Measurements from ENCODE around the gene GCH1.

GCH1 gene

GRCh38 chr14:54864526-54864925 lies 38.1 kb downstream of the GCH1 start:
- FAIRE-seq = no peak

GRCh38 chr14:54857830-54858269 lies 44.8 kb downstream of the GCH1 start:
- FAIRE-seq = no peak

GRCh38 chr14:54856152-54856551 lies 46.5 kb downstream of the GCH1 start:
- FAIRE-seq = no peak

GRCh38 chr14:54854181-54854580 lies 48.4 kb downstream of the GCH1 start:
- FAIRE-seq = no peak

- FAIRE-seq = no peak
Observed at GRCh38 chr14:54853339-54853738, 49.3 kb downstream of the GCH1 start.

- FAIRE-seq = no peak
Observed at GRCh38 chr14:54852215-54852614, 50.4 kb downstream of the GCH1 start.

- FAIRE-seq = no peak
Observed at GRCh38 chr14:54848910-54849309, 53.7 kb downstream of the GCH1 start.

- no peak for FAIRE-seq
Observed at GRCh38 chr14:54845641-54846040, 57.0 kb downstream of the GCH1 start.

GRCh38 chr14:54844479-54844878 lies 58.1 kb downstream of the GCH1 start:
- no peak for FAIRE-seq

- FAIRE-seq = no peak
Observed at GRCh38 chr14:54840798-54841197, 61.8 kb downstream of the GCH1 start.

- no peak for FAIRE-seq
Observed at GRCh38 chr14:54840336-54840735, 62.3 kb downstream of the GCH1 start.

- no peak for FAIRE-seq
Observed at GRCh38 chr14:54839701-54840119, 62.9 kb downstream of the GCH1 start.

GRCh38 chr14:54838931-54839512 lies 63.6 kb downstream of the GCH1 start:
- no peak for FAIRE-seq

- no peak for FAIRE-seq
Observed at GRCh38 chr14:54837508-54838149, 65.0 kb downstream of the GCH1 start.

GRCh38 chr14:54836231-54836630 lies 66.4 kb downstream of the GCH1 start:
- no peak for FAIRE-seq

GRCh38 chr14:54834727-54835126 lies 67.9 kb downstream of the GCH1 start:
- FAIRE-seq = no peak

GRCh38 chr14:54834081-54834480 lies 68.5 kb downstream of the GCH1 start:
- FAIRE-seq = no peak

- no peak for FAIRE-seq
Observed at GRCh38 chr14:54830650-54831049, 72.0 kb downstream of the GCH1 start.

GRCh38 chr14:54829486-54830224 lies 73.0 kb downstream of the GCH1 start:
- FAIRE-seq = no peak

- FAIRE-seq = no peak
Observed at GRCh38 chr14:54828037-54828436, 74.6 kb downstream of the GCH1 start.

- FAIRE-seq = no peak
Observed at GRCh38 chr14:54823757-54824549, 78.7 kb downstream of the GCH1 start.

GRCh38 chr14:54822685-54823084 lies 79.9 kb downstream of the GCH1 start:
- no peak for FAIRE-seq

All from endometrium (tissue), 2 donors.